PC-3 (cell line): ENCODE measurements around the gene HLF. TPM values are rescaled to one million over a fixed set of nuclear protein-coding genes. Genes with fewer than 3 reads are reported as not detected.

Experiments
- ATAC-seq: fragments of 200-7000 bp; cut with Tn5 transposase; 2 replicates; pipeline ENCODE4 v1.9.1; 2020; ENCODE audit warnings: mild to moderate bottlenecking, moderate library complexity
- BruUV-seq: library from RNA; stranded (reverse); fragments of 400-500 nt; replicated peaks from 2 replicates; lab custom pipeline; 2021; lab: Mats Ljungman, UMichigan
- CTCF ChIA-PET: fragments of 300-600 bp; sonication (Branson Sonifier 250); formaldehyde crosslinking; loops from one replicate; lab custom pipeline; 2022; ENCODE audit warnings: antibody characterized with exemption; lab: Charles Lee
- POLR2A ChIA-PET: fragments of 300-600 bp; sonication (Branson Sonifier 250); formaldehyde crosslinking; loops from one replicate; lab custom pipeline; 2022; ENCODE audit warnings: antibody characterized with exemption; ENCODE audit not compliant: unreplicated experiment; lab: Charles Lee
- DNase-seq: peaks from one replicate; pipeline ENCODE4 v3.0.0-alpha.2; 2015
- H2AFZ ChIP-seq: fragments of 300-600 bp; sonication (generic); 2 replicates; pipeline ENCODE4 v1.6.0; 2016; ENCODE audit warnings: antibody characterized with exemption, low read length
- H3F3A ChIP-seq: fragments of 300-600 bp; sonication (generic); one replicate; pipeline ENCODE4 v1.6.0; 2017; ENCODE audit warnings: antibody characterized with exemption, low read length, control low read depth, mild to moderate bottlenecking; ENCODE audit not compliant: unreplicated experiment
- H3K27ac ChIP-seq: fragments of 300-600 bp; sonication (generic); 2 replicates; pipeline ENCODE4 v1.5.1; 2016; ENCODE audit warnings: mild to moderate bottlenecking, low read length
- H3K27me3 ChIP-seq: fragments of 300-600 bp; sonication (generic); 2 replicates; pipeline ENCODE4 v1.6.1; 2016; ENCODE audit warnings: low read length, mixed read lengths
- H3K36me3 ChIP-seq: fragments of 300-600 bp; sonication (generic); 2 replicates; pipeline ENCODE4 v1.6.1; 2016; ENCODE audit warnings: low read depth, mixed run types, low read length, mixed read lengths
- H3K4me1 ChIP-seq: fragments of 300-600 bp; sonication (generic); 2 replicates; pipeline ENCODE4 v1.5.1; 2016; ENCODE audit warnings: low read length; ENCODE audit not compliant: insufficient read depth
- H3K4me2 ChIP-seq: fragments of 300-600 bp; sonication (generic); 2 replicates; pipeline ENCODE4 v1.6.0; 2016; ENCODE audit warnings: low read length
- H3K4me3 ChIP-seq: fragments of 300-600 bp; sonication (generic); 2 replicates; pipeline ENCODE4 v1.5.1; 2016; ENCODE audit warnings: mild to moderate bottlenecking, low read length, mixed read lengths
- H3K79me2 ChIP-seq: fragments of 300-600 bp; sonication (generic); 2 replicates; pipeline ENCODE4 v1.6.1; 2017; ENCODE audit warnings: low read length, mixed read lengths
- H3K9ac ChIP-seq: fragments of 300-600 bp; sonication (generic); 2 replicates; pipeline ENCODE4 v1.6.0; 2016; ENCODE audit warnings: mild to moderate bottlenecking, low read length
- H3K9me2 ChIP-seq: fragments of 300-600 bp; sonication (generic); replicated peaks from 2 replicates; pipeline ENCODE4 v1.6.1; 2016; ENCODE audit warnings: mixed run types, low read length, mixed read lengths
- H3K9me3 ChIP-seq: fragments of 300-600 bp; sonication (generic); 2 replicates; pipeline ENCODE4 v1.6.1; 2016; ENCODE audit warnings: low read length, mixed read lengths
- H4K20me1 ChIP-seq: fragments of 300-600 bp; sonication (generic); 2 replicates; pipeline ENCODE4 v1.6.1; 2016; ENCODE audit warnings: low read length, mixed read lengths
- CTCF ChIP-seq: fragments of 300-600 bp; sonication (generic); conservative IDR thresholded peaks from 2 replicates; pipeline ENCODE4 v1.5.1; 2017; ENCODE audit warnings: antibody characterized with exemption, low read depth, mild to moderate bottlenecking, low read length
- EZH2 ChIP-seq: fragments of 300-600 bp; sonication (generic); IDR thresholded peaks from one replicate; pipeline ENCODE4 v1.6.1; 2017; ENCODE audit warnings: antibody characterized with exemption, mild to moderate bottlenecking, low read length; ENCODE audit not compliant: unreplicated experiment
- EZH2phosphoT487 ChIP-seq: fragments of 300-600 bp; sonication (generic); IDR thresholded peaks from 2 replicates; pipeline ENCODE4 v1.6.1; 2018; ENCODE audit warnings: mild to moderate bottlenecking, antibody characterized with exemption, low read length, borderline replicate concordance
- intact Hi-C: fragments of 100-400 bp; cut with micrococcal nuclease; formaldehyde crosslinking; loops from 2 replicates; pipeline ENCODE4 v1.9.0; 2023
- total RNA-seq: library from RNA; depleted of rRNA; stranded (reverse); fragments of >200 nt; gene quantifications from 2 replicates; pipeline ENCODE4 v1.2.3, GENCODE V29; 2014

HLF gene
- total RNA-seq, 1 experiment from 2014 or later, result 0.66 TPM

- no peak overlapping the region for H3K27ac ChIP-seq
- no TSS peak for BruUV-seq
- H3K9me3 ChIP-seq, result no peaks in the 10 kb centered on the region
- no peaks in the 10 kb centered on the region for H3K9me2 ChIP-seq
- no peaks in the 10 kb centered on the region for H3F3A ChIP-seq
- H3K27me3 ChIP-seq, result peaks cover 23% of the 10 kb centered on the region
- ATAC-seq, result no peak
- TF ChIP-seq CTCF (no peak), EZH2 (no peak), EZH2phosphoT487 (no peak)
- H4K20me1 ChIP-seq, result no peaks in the 10 kb centered on the region
- no peaks in the 10 kb centered on the region for H3K36me3 ChIP-seq
- no peak overlapping the region for H3K9ac ChIP-seq
- DNase-seq, result no peak
- POLR2A ChIA-PET, result no interaction called here
- intact Hi-C loops, result loop anchor here (1.0 kb wide), 1 partner anchor 26 kb away; no protein-coding TSS in a partner anchor
- no peaks in the 10 kb centered on the region for H3K79me2 ChIP-seq
- peak overlapping the region; percentile 66 for H3K4me2 ChIP-seq
- no peaks in the 10 kb centered on the region; the same call in 1 of the 2 replicates for H3K4me1 ChIP-seq
- H3K4me3 ChIP-seq, result peak overlapping the region; percentile 41; the same call in 1 of the 2 replicates
- CTCF ChIA-PET, result no interaction called here
- peak overlapping the region; percentile 51 for H2AFZ ChIP-seq
Observed at GRCh38 chr17:55264278-55264644, 499 bp upstream of the HLF start.

- no TSS peak for BruUV-seq
- no peaks in the 10 kb centered on the region for H3K9me2 ChIP-seq
- no peak overlapping the region for H3K9ac ChIP-seq
- H3K27ac ChIP-seq, result no peak overlapping the region
- no peaks in the 10 kb centered on the region for H3K9me3 ChIP-seq
- peak overlapping the region; percentile 66; the same call in 1 of the 2 replicates for H3K4me2 ChIP-seq
- no peak overlapping the region for H3K4me3 ChIP-seq
- no peak for ATAC-seq
- no peaks in the 10 kb centered on the region for H4K20me1 ChIP-seq
- ChIA-PET POLR2A (no interaction called here), CTCF (no interaction called here)
- no peak for DNase-seq
- no peaks in the 10 kb centered on the region for H3K79me2 ChIP-seq
- no peak overlapping the region for H2AFZ ChIP-seq
- no peaks in the 10 kb centered on the region for H3F3A ChIP-seq
- no peaks in the 10 kb centered on the region; the same call in 1 of the 2 replicates for H3K4me1 ChIP-seq
- no peaks in the 10 kb centered on the region for H3K36me3 ChIP-seq
- TF ChIP-seq EZH2 (no peak), CTCF (no peak), EZH2phosphoT487 (no peak)
- intact Hi-C loops, result no loop called here
- peaks cover 23% of the 10 kb centered on the region for H3K27me3 ChIP-seq
Observed at GRCh38 chr17:55265311-55266021, 706 bp downstream of the HLF start.
